ENCODE data around the gene MAP7D2.

Gene MAP7D2

GRCh38 chrX:20037186-20037585, 79.5 kb downstream of the MAP7D2 start:
- FAIRE-seq = no peak

- FAIRE-seq = no peak
Measured at GRCh38 chrX:20032201-20032600, 84.5 kb downstream of the MAP7D2 start.

- no peak for FAIRE-seq
Measured at GRCh38 chrX:20029728-20030127, 87.0 kb downstream of the MAP7D2 start.

GRCh38 chrX:20028588-20028987, 88.1 kb downstream of the MAP7D2 start:
- FAIRE-seq = no peak

- no peak for FAIRE-seq
Measured at GRCh38 chrX:20026278-20026677, 90.4 kb downstream of the MAP7D2 start.

GRCh38 chrX:20019672-20020365, 96.9 kb downstream of the MAP7D2 start:
- FAIRE-seq = no peak

GRCh38 chrX:20016616-20016945, 100.1 kb downstream of the MAP7D2 start:
- no peak for FAIRE-seq

GRCh38 chrX:20015945-20016615, 100.6 kb downstream of the MAP7D2 start:
- no peak for FAIRE-seq

- FAIRE-seq = no peak
Measured at GRCh38 chrX:20015422-20015821, 101.3 kb downstream of the MAP7D2 start.

- no peak for FAIRE-seq
Measured at GRCh38 chrX:20011608-20012007, 105.1 kb downstream of the MAP7D2 start.

- FAIRE-seq = no peak
Measured at GRCh38 chrX:20007962-20008622, 108.6 kb downstream of the MAP7D2 start.

- no peak for FAIRE-seq
Measured at GRCh38 chrX:20005883-20006282, 110.8 kb downstream of the MAP7D2 start.

GRCh38 chrX:20001588-20001987, 115.1 kb downstream of the MAP7D2 start:
- no peak for FAIRE-seq

GRCh38 chrX:19991350-19991718, 125.4 kb downstream of the MAP7D2 start:
- FAIRE-seq = no peak

- no peak for FAIRE-seq
Measured at GRCh38 chrX:19990556-19991349, 126.0 kb downstream of the MAP7D2 start, which contains the start of gene BCLAF3. BCLAF3 (minus strand) TSS chrX:19991061; CDS start chrX:19970264, 20,797 bp downstream.

- no peak for FAIRE-seq
Measured at GRCh38 chrX:19990151-19990555, 126.6 kb downstream of the MAP7D2 start.

- FAIRE-seq = no peak
Measured at GRCh38 chrX:19987856-19988255, 128.9 kb downstream of the MAP7D2 start.

GRCh38 chrX:19986531-19986930, 130.2 kb downstream of the MAP7D2 start:
- no peak for FAIRE-seq

- no peak for FAIRE-seq
Measured at GRCh38 chrX:19981947-19982346, 134.8 kb downstream of the MAP7D2 start.

- FAIRE-seq = no peak
Measured at GRCh38 chrX:19975845-19976244, 140.9 kb downstream of the MAP7D2 start.

GRCh38 chrX:19972984-19973383, 143.7 kb downstream of the MAP7D2 start:
- no peak for FAIRE-seq

- FAIRE-seq = no peak
Measured at GRCh38 chrX:19968276-19968675, 148.4 kb downstream of the MAP7D2 start.

- FAIRE-seq = no peak
Measured at GRCh38 chrX:19966056-19966455, 150.7 kb downstream of the MAP7D2 start.
